Peyer's patch (tissue), 4 donors: ENCODE results near the gene NVL.

Source experiments
- CTCF ChIP-seq, 6 experiments: fragments of 450-650 bp in 4 of 6; fragments of 200-600 bp in 2 of 6; sonication (generic) in 1 of 6; IDR thresholded peaks; one replicate each; pipeline ENCODE4 v1.5.1; 2017 to 2019; ENCODE audit warnings: antibody characterized with exemption in 6 of 6, mild to moderate bottlenecking in 3 of 6, moderate library complexity in 1 of 6
- POLR2A ChIP-seq, 2 donors: fragments of 450-650 bp; IDR thresholded peaks; one replicate each; pipeline ENCODE4 v1.5.1; 2017; ENCODE audit warnings: antibody characterized with exemption in 2 of 2, mild to moderate bottlenecking in 2 of 2, moderate library complexity in 2 of 2

GRCh38 chr1:224219011-224219611 is 110.9 kb downstream of the NVL start:
- no peak for TF ChIP-seq CTCF (IDR thresholded peaks at IDR 0.05)
- TF ChIP-seq POLR2A (IDR thresholded peaks at IDR 0.05): no peak
